PC-9 (cell line): Measurements from ENCODE around the gene PGP. TPM values are rescaled to one million over a fixed set of nuclear protein-coding genes. Genes with fewer than 3 reads are reported as not detected.

Source experiments
- BruUV-seq: library from RNA; stranded (reverse); fragments of 400-500 nt; replicated peaks from 2 replicates; lab custom pipeline; 2021; lab: Mats Ljungman, UMichigan
- CTCF ChIA-PET: fragments of 300-600 bp; sonication (Branson Sonifier 250); formaldehyde crosslinking; loops from one replicate; lab custom pipeline; 2022; ENCODE audit warnings: antibody characterized with exemption; lab: Charles Lee
- POLR2A ChIA-PET: fragments of 300-600 bp; sonication (Branson Sonifier 250); formaldehyde crosslinking; loops from one replicate; lab custom pipeline; 2022; ENCODE audit warnings: antibody characterized with exemption; ENCODE audit not compliant: unreplicated experiment; lab: Charles Lee
- DNase-seq, 2 experiments: peaks; one replicate each; pipeline versions ENCODE4 v3.0.0 to v3.0.0-alpha.2; 2015 to 2022; ENCODE audit warnings: mixed read lengths in 1 of 2
- H2AFZ ChIP-seq: fragments of 200-600 bp; sonication (generic); 2 replicates; pipeline ENCODE4 v1.8.1; 2017; ENCODE audit warnings: antibody characterized with exemption
- H3F3A ChIP-seq: fragments of 200-600 bp; sonication (generic); 2 replicates; pipeline ENCODE4 v1.8.1; 2017; ENCODE audit warnings: antibody characterized with exemption, mild to moderate bottlenecking, low read depth; ENCODE audit not compliant: insufficient read depth
- H3K27ac ChIP-seq: fragments of 200-600 bp; sonication (generic); 2 replicates; pipeline ENCODE4 v1.6.1; 2016; ENCODE audit warnings: mixed run types
- H3K27me3 ChIP-seq: fragments of 200-600 bp; sonication (generic); 2 replicates; pipeline ENCODE4 v1.6.1; 2016; ENCODE audit warnings: low read depth, mixed run types; ENCODE audit not compliant: insufficient read depth
- H3K36me3 ChIP-seq: fragments of 200-600 bp; sonication (generic); 2 replicates; pipeline ENCODE4 v1.6.1; 2016; ENCODE audit warnings: low read depth, mixed run types
- H3K4me1 ChIP-seq: fragments of 200-600 bp; sonication (generic); replicated peaks from 2 replicates; pipeline ENCODE4 v1.6.1; 2016; ENCODE audit warnings: mixed run types; ENCODE audit not compliant: insufficient read depth
- H3K4me2 ChIP-seq: fragments of 200-600 bp; sonication (generic); 2 replicates; pipeline ENCODE4 v1.6.1; 2017; ENCODE audit warnings: mixed run types
- H3K4me3 ChIP-seq: fragments of 200-600 bp; sonication (generic); 2 replicates; pipeline ENCODE4 v1.6.1; 2016; ENCODE audit warnings: mixed run types
- H3K79me2 ChIP-seq: fragments of 200-600 bp; sonication (generic); 2 replicates; pipeline ENCODE4 v1.6.1; 2017; ENCODE audit warnings: low read depth, mixed run types
- H3K9me2 ChIP-seq: fragments of 200-600 bp; sonication (generic); 2 replicates; pipeline ENCODE4 v1.8.1; 2017; ENCODE audit warnings: mild to moderate bottlenecking; ENCODE audit not compliant: insufficient read depth
- H3K9me3 ChIP-seq: fragments of 200-600 bp; sonication (generic); 2 replicates; pipeline ENCODE4 v1.8.1; 2016; ENCODE audit warnings: low read depth; ENCODE audit not compliant: insufficient read depth
- H4K20me1 ChIP-seq: fragments of 200-600 bp; sonication (generic); 2 replicates; pipeline ENCODE4 v1.8.1; 2017; ENCODE audit not compliant: insufficient read depth
- EZH2 ChIP-seq: fragments of 200-600 bp; sonication (generic); IDR thresholded peaks from 2 replicates; pipeline ENCODE4 v1.8.0; 2017; ENCODE audit warnings: antibody characterized with exemption, low read depth
- intact Hi-C: fragments of 100-400 bp; cut with micrococcal nuclease; formaldehyde crosslinking; loops from one replicate; pipeline ENCODE4 v1.10.0; 2022; ENCODE audit not compliant: unreplicated experiment
- total RNA-seq: library from RNA; stranded (reverse); gene quantifications from 2 replicates; pipeline ENCODE4 v1.2.3, GENCODE V29; 2021
- TF ChIP-seq, protein P1 (sequence below): fragments of 200-600 bp; sonication (generic); conservative IDR thresholded peaks from 2 replicates; pipeline ENCODE4 v1.6.1; 2017; ENCODE audit warnings: mixed run types, antibody characterized with exemption, mild to moderate bottlenecking, moderate library complexity

PGP gene
- total RNA-seq, 1 experiment from 2014 or later = 23.4 TPM

DNA sequence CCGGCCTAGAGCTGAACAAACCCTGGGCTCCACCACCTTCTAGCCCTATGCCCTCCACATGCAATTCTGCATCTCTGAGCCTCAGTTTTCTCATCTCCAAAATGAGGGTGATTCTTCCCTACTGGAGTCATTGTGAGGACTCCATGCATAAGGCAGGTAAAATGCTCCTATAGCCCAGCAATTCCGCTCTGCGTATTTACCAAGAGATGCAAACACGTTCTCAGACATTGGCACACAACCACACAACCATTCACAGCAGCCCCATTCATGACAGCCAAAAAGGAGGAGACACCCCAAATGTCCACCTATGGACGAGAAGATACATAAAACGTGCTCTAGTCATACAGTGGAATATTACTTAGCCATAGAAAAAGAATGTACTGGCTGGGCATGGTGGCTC, 14.3 kb downstream of the PGP start:
- Histone ChIP-seq H3K4me3 (no peak overlapping the region), H3K9me2 (no peaks in the 10 kb centered on the region), H2AFZ (no peak overlapping the region), H4K20me1 (no peaks in the 10 kb centered on the region), H3K9me3 (no peaks in the 10 kb centered on the region), H3K79me2 (no peaks in the 10 kb centered on the region), H3K4me1 (peaks cover 7% of the 10 kb centered on the region; the same call in 1 of the 2 replicates), H3K36me3 (no peaks in the 10 kb centered on the region), H3K4me2 (no peak overlapping the region), H3K27ac (no peak overlapping the region), H3F3A (peaks cover 12% of the 10 kb centered on the region; the same call in 1 of the 2 replicates), H3K27me3 (peaks cover 31% of the 10 kb centered on the region)
- ChIA-PET POLR2A (no interaction called here), CTCF (no interaction called here)
- BruUV-seq = no TSS peak
- TF ChIP-seq, protein P1, sequence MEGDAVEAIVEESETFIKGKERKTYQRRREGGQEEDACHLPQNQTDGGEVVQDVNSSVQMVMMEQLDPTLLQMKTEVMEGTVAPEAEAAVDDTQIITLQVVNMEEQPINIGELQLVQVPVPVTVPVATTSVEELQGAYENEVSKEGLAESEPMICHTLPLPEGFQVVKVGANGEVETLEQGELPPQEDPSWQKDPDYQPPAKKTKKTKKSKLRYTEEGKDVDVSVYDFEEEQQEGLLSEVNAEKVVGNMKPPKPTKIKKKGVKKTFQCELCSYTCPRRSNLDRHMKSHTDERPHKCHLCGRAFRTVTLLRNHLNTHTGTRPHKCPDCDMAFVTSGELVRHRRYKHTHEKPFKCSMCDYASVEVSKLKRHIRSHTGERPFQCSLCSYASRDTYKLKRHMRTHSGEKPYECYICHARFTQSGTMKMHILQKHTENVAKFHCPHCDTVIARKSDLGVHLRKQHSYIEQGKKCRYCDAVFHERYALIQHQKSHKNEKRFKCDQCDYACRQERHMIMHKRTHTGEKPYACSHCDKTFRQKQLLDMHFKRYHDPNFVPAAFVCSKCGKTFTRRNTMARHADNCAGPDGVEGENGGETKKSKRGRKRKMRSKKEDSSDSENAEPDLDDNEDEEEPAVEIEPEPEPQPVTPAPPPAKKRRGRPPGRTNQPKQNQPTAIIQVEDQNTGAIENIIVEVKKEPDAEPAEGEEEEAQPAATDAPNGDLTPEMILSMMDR = no peak
- TF ChIP-seq EZH2 = no peak
- no peak for DNase-seq
- intact Hi-C loops = no loop called here

DNA sequence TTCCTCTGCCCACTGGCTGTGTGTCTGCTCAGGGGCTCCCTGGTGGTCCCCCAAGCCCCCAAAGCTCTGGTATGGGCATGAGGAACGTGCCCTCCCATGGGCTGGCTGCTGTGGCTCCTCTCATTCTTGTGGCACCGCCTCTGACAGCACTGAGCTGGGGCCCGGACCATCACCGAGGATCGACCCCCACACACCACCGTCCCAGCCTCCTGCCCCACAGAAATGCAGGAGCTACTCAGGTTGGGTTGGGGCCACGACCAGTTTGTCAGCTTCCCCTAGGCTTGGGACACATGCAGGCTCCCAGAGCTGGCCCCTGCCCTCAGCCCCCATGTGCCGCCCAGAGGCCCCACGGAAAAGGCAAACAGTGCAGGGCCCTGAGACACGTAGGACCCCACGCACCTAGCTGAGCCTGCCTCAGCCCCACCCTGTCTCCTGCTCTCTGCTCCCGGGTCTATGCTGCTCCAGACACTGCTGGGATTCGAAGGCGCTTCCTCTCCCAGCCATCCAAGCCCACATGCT, 15.0 kb downstream of the PGP start:
- Histone ChIP-seq H2AFZ (no peak overlapping the region), H4K20me1 (no peaks in the 10 kb centered on the region), H3K4me3 (no peak overlapping the region), H3K79me2 (no peaks in the 10 kb centered on the region), H3K9me3 (no peaks in the 10 kb centered on the region), H3K36me3 (no peaks in the 10 kb centered on the region), H3K4me2 (no peak overlapping the region), H3K27ac (no peak overlapping the region), H3F3A (peaks cover 12% of the 10 kb centered on the region; the same call in 1 of the 2 replicates), H3K9me2 (no peaks in the 10 kb centered on the region), H3K27me3 (peaks cover 35% of the 10 kb centered on the region), H3K4me1 (peaks cover 5% of the 10 kb centered on the region; the same call in 1 of the 2 replicates)
- CTCF ChIA-PET = no interaction called here
- BruUV-seq = no TSS peak
- POLR2A ChIA-PET = interaction anchor here (0.6 kb wide), 1 partner anchor 44 kb away, joined by 3 read pairs; the partner anchor contains the start of gene TRAF7
- no peak for TF ChIP-seq EZH2
- TF ChIP-seq, protein P1 = no peak
- intact Hi-C loops = loop anchor here (5.0 kb wide), 1 partner anchor 303 kb away; no protein-coding TSS in a partner anchor
- no peak for DNase-seq

DNA sequence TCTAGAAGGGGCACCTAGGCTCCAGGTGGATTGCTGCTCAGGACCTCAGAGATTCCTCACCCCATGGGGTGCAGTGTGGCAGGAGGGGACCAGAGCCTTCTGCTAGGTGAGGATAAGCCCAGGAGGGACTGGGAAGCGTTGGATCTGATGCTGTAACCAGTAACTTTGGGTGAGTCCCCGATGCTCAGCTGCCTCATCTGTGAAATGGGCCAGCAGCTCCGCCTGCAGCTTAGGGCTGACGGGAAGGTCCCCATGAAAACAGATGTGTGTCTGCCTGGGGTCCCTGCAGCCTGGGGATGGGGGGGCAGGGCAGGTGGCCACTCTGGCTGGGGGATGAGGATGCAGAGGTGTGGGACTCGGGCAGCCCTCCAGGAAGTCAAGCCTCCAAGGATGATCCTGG, 15.5 kb downstream of the PGP start:
- POLR2A ChIA-PET = interaction anchor here (0.6 kb wide), 1 partner anchor 44 kb away, joined by 3 read pairs; the partner anchor contains the start of gene TRAF7
- no TSS peak for BruUV-seq
- no peak overlapping the region for H3K4me3 ChIP-seq

More for the DNA sequence above, 15.5 kb downstream of the PGP start:
- TF ChIP-seq, protein P1 = no peak
- TF ChIP-seq EZH2 = no peak
- Histone ChIP-seq H3K4me1 (no peaks in the 10 kb centered on the region), H4K20me1 (no peaks in the 10 kb centered on the region), H3F3A (peaks cover 12% of the 10 kb centered on the region; the same call in 1 of the 2 replicates), H2AFZ (no peak overlapping the region), H3K27ac (no peak overlapping the region), H3K79me2 (no peaks in the 10 kb centered on the region), H3K36me3 (no peaks in the 10 kb centered on the region), H3K27me3 (peaks cover 35% of the 10 kb centered on the region), H3K9me2 (no peaks in the 10 kb centered on the region), H3K4me2 (no peak overlapping the region), H3K9me3 (no peaks in the 10 kb centered on the region)
- no peak for DNase-seq
- intact Hi-C loops = loop anchor here (5.0 kb wide), 1 partner anchor 303 kb away; no protein-coding TSS in a partner anchor
- CTCF ChIA-PET = no interaction called here
